HG02973 (cell line): ENCODE data around the gene ZNF3.

Experiments
- ATAC-seq: cut with Tn5 transposase; IDR thresholded peaks from one replicate; pipeline ENCODE4 v1.9.1; 2021; ENCODE audit warnings: moderate library complexity; ENCODE audit not compliant: unreplicated experiment

ZNF3 gene

GRCh38 chr7:100109521-100110163 is 28.1 kb upstream of the ZNF3 start:
- ATAC-seq, result no peak

DNA sequence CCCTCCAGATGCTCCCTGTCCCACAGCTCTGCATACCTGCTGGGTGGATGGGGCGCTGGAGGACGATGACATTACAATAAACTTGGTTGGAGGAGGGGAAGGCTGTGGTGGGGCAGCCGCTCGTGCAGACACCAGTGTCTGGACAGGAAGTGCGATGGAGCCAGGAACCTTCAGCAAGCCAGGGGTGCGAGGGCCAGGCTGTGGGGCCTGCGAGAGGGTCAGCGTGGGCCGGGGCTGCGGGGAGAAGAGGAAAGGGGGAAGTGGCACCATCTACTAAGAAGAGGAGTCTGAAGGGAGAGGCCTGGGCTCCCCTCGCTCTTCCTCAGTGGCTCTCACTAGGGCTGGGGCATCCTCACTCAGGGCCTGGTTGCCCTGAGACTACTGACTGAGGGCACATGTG is 26.4 kb upstream of the ZNF3 start:
- ATAC-seq, result no peak

GRCh38 chr7:100107125-100107737 is 25.7 kb upstream of the ZNF3 start:
- ATAC-seq, result no peak

- ATAC-seq, result no peak
Measured at GRCh38 chr7:100106633-100107032, 25.1 kb upstream of the ZNF3 start.

DNA sequence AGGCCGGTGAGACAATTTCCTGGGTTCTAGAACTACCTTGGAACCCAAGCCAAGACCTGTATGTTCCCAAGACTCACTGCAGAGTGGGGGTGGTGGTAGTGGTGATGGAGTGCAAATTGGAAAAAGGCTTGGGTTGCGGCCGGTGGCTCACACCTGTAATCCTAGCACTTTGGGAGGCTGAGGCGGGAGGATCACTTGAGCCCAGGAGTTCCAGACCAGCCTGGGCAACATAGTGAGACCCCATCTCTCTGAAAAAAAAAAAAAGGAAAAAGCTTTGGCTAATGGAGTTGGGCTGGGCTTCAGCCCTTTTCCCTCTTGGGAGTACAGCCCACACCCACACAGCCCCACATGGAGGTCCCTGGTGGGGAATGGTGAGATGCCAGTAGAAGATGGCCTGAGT is 24.0 kb upstream of the ZNF3 start:
- no peak for ATAC-seq

GRCh38 chr7:100102950-100103840 is 21.7 kb upstream of the ZNF3 start:
- ATAC-seq, result no peak

DNA sequence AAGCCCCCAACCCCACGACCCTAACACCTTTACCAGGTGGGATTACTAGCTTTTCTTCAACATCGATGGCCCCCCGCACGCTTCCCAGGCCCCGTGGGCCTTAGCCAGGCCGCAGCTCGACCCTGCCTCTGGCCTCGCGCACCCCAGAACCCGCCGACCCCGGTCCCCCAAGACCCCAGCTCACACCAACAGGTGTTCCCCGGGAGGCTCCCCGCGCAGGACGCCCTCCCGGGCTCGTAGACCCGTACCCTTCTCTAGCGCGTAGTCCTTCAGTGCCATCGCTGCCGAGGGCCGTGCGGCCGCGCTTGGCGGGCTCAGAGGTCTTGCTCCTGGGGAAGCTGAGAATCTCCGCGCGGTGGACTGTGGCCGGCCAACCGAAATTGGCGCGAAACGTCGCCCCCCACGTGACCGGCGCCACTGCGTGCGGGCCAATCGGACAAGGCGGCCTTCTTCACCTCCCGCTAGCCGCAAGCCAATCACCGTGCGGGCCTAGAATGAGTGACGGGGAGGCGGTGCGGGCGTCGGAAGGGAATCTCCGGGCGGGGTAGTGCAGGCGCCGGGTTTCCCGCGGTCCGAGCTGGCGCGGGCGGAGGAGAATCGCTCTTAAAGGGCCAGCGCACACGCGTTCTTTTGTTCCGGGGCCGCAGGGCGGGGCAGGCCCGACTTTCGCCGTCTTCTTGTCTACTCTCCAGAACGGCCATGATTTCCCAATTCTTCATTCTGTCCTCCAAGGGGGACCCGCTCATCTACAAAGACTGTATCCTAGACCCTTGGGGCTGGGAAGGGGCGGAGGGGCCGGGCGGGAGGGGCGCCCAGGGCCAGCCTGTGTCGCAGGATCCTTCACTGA is 19.7 kb upstream of the ZNF3 start, which contains the start of the genes AP4M1 and MCM7:
AP4M1 (plus strand) TSS at position 628 of the 847 bp plus-strand sequence; CDS start at position 700, 72 bp downstream.
MCM7 (minus strand) TSS at position 382 of the 847 bp plus-strand sequence; CDS start at position 279, 103 bp downstream.
- peak; percentile 79 for ATAC-seq

- ATAC-seq, result peak; percentile 55
Measured at GRCh38 chr7:100100420-100101015, 19.0 kb upstream of the ZNF3 start.

DNA sequence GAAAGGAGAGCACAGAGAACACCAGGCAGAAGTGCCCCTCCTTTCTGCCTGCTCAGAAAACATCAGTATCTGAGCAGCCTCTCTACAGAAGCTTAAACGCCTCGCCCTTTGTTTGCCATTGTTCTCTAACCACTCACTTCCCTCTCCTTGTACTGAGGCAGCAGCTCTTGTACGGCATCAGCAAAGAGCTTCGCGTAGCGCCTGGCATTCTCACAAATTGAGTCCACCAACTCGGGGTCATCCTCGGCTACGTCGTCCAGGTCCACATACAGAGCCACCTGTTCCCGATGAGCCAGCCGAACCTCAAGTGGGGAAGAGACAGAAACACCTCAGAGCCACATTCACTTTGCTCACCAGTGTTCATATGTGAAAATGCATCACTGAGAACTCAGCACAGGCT is 17.9 kb upstream of the ZNF3 start:
- ATAC-seq, result no peak

- no peak for ATAC-seq
Measured at GRCh38 chr7:100098913-100099312, 17.4 kb upstream of the ZNF3 start.

DNA sequence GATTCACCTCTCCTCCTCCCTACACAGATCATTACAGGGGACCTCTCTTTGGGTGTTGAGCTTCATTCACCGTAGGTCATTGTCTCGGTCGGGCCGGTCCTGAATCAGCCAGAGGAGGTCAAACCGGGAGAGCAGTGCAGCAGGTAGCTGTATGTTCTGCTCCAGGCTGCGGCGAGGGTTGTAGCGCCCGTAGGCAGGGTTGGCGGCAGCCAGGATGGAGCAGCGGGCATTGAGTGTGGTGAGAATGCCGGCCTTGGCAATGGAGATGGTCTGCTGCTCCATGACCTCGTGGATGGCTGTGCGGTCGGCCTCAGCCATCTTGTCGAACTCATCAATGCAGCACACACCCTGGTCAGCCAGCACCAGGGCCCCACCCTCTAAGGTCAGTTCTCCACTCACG is 14.2 kb upstream of the ZNF3 start:
- ATAC-seq, result no peak

DNA sequence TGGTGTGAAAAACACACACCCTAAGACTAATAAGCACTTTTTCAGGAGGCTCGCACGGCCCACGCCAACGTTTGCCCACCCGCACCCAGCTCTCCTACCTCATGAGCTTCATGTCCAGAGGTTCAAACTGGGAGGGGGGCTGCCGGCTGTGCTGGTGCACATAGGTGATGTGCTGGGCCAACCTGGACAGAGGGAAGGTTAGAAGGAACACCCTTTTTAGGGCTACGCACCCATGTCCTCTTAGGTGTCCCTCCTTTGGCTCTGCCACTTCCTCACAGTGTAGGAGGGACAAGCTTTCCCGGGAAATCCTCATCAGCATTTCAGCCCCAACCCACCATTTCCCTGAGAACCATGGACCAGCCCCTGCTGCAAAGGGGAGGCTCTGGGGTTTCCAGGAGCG is 13.8 kb upstream of the ZNF3 start:
- ATAC-seq, result no peak

- no peak for ATAC-seq
Measured at GRCh38 chr7:100093925-100094486, 12.5 kb upstream of the ZNF3 start.

GRCh38 chr7:100093498-100093897 is 12.0 kb upstream of the ZNF3 start:
- no peak for ATAC-seq

DNA sequence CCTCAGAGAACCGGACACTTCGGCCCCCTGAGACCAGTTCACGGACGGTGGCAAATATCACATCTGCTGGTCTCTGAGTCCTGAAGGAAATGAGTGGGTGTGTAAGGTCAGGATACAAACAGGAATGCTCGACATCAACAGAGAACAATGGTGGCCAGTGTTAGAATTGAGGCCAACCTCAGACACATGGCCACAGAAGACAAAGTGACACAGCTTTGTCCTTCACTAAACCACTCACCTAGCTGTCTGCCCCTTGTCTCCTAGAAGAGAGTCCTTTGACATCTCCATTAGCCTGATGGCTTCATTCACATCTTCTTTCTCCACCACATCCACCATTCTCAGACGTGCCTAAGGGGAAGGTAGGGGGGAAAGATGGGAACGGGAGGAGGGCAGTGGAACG is 11.5 kb upstream of the ZNF3 start:
- ATAC-seq, result no peak

GRCh38 chr7:100091411-100092181 is 10.1 kb upstream of the ZNF3 start:
- ATAC-seq, result no peak

DNA sequence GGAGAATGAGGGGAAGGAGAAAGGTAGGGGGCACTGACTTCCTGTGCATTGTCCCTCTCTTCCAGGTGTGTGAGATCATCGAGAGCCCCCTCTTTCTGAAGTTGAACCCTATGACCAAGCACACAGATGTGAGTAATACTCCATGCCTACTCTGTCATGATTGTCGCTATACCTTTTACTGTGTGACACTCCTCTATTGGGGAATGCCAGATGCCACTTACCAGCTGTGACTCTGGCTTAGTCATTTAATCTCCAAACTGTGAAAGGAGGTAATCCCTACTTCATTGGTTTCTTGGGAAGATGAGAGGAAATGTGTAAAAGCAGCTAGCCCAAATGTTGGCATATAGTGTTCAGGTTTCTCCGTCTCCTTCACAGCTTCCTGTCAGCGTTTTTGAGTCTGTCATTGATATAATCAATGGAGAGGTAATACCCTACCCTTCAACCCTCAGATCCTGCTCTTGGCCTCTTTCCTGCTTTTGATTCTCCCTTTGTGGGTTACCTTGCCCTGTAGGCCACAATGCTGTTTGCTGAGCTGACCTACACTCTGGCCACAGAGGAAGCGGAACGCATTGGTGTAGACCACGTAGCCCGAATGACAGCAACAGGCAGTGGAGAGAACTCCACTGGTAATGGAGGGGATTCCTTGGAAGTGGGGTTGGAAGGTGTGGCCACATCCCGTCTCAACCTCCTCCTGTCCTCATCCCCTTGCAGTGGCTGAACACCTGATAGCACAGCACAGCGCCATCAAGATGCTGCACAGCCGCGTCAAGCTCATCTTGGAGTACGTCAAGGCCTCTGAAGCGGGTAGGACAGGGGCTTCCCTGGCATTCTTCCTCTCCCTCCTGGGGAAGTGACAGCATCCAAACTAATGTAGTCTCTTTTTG is 9.2 kb upstream of the ZNF3 start:
- ATAC-seq, result no peak

DNA sequence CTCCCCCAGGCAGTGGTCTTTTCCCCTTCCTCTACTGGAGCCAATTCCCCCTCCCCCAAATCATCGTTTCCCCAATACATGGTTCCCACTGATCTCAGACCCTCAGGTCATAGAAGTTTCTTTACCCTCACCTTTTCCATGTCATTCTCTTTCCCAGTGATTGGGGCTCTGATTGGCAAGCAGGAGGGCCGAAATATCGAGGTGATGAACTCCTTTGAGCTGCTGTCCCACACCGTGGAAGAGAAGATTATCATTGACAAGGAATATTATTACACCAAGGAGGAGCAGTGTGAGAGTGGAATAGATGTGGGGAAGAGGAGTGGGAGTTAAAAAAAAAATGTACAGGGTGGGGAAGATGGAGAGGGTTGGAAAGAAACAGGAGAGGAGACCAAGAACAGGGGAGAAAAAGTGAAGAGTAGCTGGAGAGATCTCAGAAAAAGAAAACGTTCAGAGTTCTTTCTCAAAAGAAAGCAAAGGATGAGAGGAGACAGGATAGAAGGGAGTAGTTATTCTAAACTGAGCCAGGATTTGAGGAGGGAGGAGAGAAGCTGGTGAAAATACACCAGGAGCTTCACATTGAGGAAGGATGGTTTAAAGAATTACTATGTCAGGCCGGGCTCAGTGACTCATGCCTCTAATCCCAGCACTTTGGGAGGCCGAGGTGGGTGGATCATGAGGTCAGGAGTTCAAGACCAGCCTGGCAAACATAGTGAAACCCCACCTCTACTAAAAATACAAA is 8.1 kb upstream of the ZNF3 start:
- no peak for ATAC-seq
